ES-I3 (cell line): ENCODE data around the gene MBD1.
"Not testable (repeated sequence)": the region's sequence is repeated elsewhere in the genome, so short reads cannot be mapped to it uniquely, and the experiment has no call there.

ENCODE experiments used
- H3K36me3 ChIP-seq: 2 replicates; pipeline ENCODE4 v1.6.1; 2013; ENCODE audit warnings: mild to moderate bottlenecking, low read length, control low read depth, moderate library complexity; ENCODE audit not compliant: insufficient read depth
- H3K4me1 ChIP-seq: 2 replicates; pipeline ENCODE4 v1.6.1; 2013; ENCODE audit warnings: mild to moderate bottlenecking, control low read depth, low read length; ENCODE audit not compliant: insufficient read depth
- H3K9ac ChIP-seq: 2 replicates; pipeline ENCODE4 v1.6.1; 2013; ENCODE audit warnings: low read depth, mild to moderate bottlenecking, low read length, moderate library complexity
- H3K9me3 ChIP-seq: 2 replicates; pipeline ENCODE4 v1.6.1; 2013; ENCODE audit warnings: mild to moderate bottlenecking, low read length, moderate library complexity; ENCODE audit not compliant: control insufficient read depth, insufficient read depth

Gene MBD1

DNA sequence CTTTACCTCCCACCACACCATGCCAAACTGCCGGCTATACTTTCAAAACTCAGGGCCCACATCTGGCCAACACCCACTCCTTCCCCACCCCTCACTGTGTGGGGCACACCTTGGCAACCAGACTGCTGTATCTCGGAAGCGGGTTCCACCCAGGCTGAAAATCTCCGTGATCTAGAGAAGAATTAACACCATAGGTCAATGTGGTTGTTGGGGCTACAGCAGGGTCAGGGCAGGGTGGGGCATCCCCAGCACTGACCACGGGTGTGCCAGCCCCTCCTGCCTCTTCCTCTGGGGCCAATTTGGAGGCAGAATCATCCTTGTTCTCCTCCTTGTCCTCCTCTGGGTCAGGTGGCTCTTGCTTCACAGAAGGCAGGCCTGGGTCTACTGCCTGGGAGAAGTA is 8.8 kb downstream of the MBD1 start:
- Histone ChIP-seq H3K9ac (no peak overlapping the region), H3K36me3 (peaks cover 25% of the 10 kb centered on the region), H3K9me3 (no peaks in the 10 kb centered on the region), H3K4me1 (no peaks in the 10 kb centered on the region)

GRCh38 chr18:50268022-50268747 is 13.1 kb downstream of the MBD1 start:
- H3K36me3 ChIP-seq: peaks cover 15% of the 10 kb centered on the region
- no peaks in the 10 kb centered on the region for H3K4me1 ChIP-seq
- H3K9ac ChIP-seq: peak overlapping the region; percentile 49; the same call in 1 of the 2 replicates
- no peaks in the 10 kb centered on the region for H3K9me3 ChIP-seq

- Histone ChIP-seq H3K9ac (peak within 1 kb of the TSS; percentile 53; the same call in 1 of the 2 replicates), H3K4me1 (no peaks in the 10 kb centered on the region), H3K36me3 (peaks cover 6% of the 10 kb centered on the region; the same call in 1 of the 2 replicates), H3K9me3 (no peaks in the 10 kb centered on the region)
These were observed 15.0 kb downstream of the MBD1 start, which contains the start of gene CFAP53 for GRCh38 chr18:50266248-50266704. TSS of gene CFAP53 (minus strand) at chr18:50266495. CDS start at chr18:50266404, 91 bp downstream.

GRCh38 chr18:50262977-50263376 is 18.3 kb downstream of the MBD1 start:
- Histone ChIP-seq H3K36me3 (no peaks in the 10 kb centered on the region), H3K9me3 (no peaks in the 10 kb centered on the region), H3K9ac (no peak overlapping the region), H3K4me1 (no peaks in the 10 kb centered on the region)

DNA sequence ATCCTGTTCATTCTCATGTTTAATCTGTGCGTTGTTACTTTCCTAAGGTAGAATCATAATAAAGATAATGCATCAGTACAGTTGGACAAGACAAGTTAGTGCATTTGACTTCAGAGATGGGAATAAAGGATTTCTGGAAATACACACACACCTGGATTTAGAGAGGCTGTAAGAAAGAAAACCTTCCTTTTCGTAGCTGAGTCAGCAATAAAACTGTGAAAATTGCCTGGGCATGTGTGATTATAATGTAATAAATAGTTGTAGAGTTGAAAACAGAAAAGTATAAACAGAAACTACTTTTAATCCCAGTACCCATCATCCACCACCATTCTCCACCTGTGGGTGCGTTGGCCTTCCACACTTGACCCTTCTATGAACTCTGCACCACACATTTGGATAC is 30.4 kb downstream of the MBD1 start:
- H3K4me1 ChIP-seq: peaks cover 10% of the 10 kb centered on the region
- no peaks in the 10 kb centered on the region; the same call in 1 of the 2 replicates for H3K9me3 ChIP-seq

DNA sequence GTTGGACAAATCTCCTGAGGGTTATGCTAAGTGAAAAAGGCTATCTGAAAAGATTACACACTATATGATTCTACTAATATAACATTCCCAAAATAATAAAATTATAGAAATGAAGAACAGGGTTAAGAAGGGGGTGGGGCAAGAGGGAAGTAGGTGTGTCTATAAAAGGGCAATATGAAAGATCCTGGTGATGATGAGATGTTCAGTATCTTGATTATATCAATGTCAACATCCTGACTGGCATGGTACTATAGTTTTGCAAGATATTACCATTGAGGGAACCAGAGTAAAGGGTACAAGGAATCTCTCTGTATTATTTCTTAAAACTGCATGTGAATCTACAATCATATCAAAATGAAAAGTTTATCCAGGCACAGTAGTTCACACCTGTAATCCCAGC is 31.7 kb downstream of the MBD1 start:
- Histone ChIP-seq H3K9ac (no peak overlapping the region), H3K4me1 (peaks cover 10% of the 10 kb centered on the region), H3K9me3 (no peaks in the 10 kb centered on the region), H3K36me3 (no peaks in the 10 kb centered on the region)

More for the DNA sequence above, 30.4 kb downstream of the MBD1 start:
- H3K36me3 ChIP-seq: no peaks in the 10 kb centered on the region
- no peak overlapping the region for H3K9ac ChIP-seq

DNA sequence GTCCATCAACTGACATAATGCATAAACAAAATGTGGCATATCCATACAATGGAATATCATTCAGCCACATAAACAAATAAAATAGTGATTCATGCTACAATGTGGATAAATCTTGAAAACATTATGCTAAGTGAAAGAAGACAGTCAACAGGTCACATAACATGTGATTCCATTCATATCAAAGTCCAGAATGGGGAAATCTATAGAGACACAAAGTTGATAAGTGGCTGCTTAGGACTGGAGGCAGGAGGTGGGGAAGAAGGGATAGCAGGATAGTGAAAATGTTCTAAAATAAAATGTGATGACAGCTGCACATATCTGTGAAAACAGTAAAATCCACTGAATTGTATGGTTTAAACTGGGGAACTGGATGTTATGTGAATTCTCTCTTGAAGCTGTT is 33.8 kb downstream of the MBD1 start:
- H3K9ac ChIP-seq: no peak overlapping the region
- H3K9me3 ChIP-seq: no peaks in the 10 kb centered on the region
- H3K4me1 ChIP-seq: peaks cover 10% of the 10 kb centered on the region
- H3K36me3 ChIP-seq: no peaks in the 10 kb centered on the region

DNA sequence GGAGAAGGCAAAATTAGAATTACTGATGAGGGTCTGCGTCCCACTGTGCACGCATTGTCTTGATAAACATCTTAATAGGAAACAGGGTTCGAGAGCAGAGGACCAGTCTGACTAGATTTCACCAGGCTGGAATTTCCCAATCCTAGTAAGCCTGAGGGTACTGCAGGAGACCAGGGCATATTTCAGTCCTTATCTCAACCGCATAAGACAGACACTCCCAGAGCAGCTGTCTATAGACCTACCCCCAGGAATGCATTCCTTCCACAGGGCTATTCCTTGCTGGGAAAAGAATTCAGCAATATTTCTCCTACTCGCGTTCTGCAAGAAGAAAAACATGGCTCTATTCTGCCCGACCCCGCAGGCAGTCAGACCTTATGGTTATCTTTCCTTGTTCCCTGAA is 39.6 kb downstream of the MBD1 start:
- H3K9me3 ChIP-seq, H3K9ac ChIP-seq, H3K4me1 ChIP-seq, H3K36me3 ChIP-seq: not testable (repeated sequence)

- Histone ChIP-seq H3K9me3 (peaks cover 5% of the 10 kb centered on the region; the same call in 1 of the 2 replicates), H3K9ac (no peak overlapping the region), H3K36me3 (no peaks in the 10 kb centered on the region), H3K4me1 (no peaks in the 10 kb centered on the region)
These were observed 41.2 kb downstream of the MBD1 start for GRCh38 chr18:50240080-50240563.

DNA sequence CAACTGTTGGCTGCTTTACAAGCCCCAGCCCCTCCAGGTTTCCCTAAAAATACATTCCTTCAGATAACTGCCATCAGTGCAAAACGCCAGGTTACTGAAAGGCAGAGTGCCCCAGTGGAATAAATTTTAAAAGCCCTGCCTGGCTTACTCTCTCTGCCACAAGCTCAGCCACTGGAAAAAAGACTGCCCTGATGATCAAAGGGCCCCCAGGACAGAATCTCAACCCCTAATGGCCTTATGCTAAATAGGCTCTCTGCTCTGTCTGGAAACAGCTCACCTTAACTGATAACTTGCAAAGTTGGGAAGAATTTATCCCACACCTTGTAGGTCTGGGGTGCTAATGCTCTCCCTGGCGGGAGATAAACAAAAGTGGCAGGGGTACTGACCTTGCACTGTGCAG is 48.9 kb downstream of the MBD1 start:
- Histone ChIP-seq H3K9me3 (no peaks in the 10 kb centered on the region), H3K4me1 (no peaks in the 10 kb centered on the region), H3K36me3 (no peaks in the 10 kb centered on the region), H3K9ac (no peak overlapping the region)

- H3K9ac ChIP-seq: no peak overlapping the region
- H3K4me1 ChIP-seq: no peaks in the 10 kb centered on the region
- no peaks in the 10 kb centered on the region for H3K36me3 ChIP-seq
- H3K9me3 ChIP-seq: no peaks in the 10 kb centered on the region
These were observed 49.7 kb downstream of the MBD1 start for GRCh38 chr18:50231621-50232020.

DNA sequence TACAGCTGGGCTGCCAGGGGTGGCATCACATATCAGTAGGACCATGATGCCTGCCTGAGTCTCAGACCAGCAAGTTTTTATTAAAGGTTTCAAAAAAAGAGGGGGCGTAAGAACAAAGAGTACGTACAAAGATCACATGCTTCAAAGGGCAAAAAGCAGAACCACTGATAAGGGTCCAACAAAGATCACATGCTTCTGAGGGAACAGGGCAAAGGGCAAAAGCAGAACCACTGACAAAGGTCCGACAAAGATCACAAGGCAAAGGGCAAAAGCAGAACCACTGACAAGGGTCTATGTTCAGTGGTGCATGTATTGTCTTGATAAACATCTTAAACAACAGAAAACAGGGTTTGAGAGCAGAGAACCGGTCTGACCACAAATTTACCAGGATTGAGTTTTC is 61.1 kb downstream of the MBD1 start:
- not testable (repeated sequence) for H3K36me3 ChIP-seq

More for the DNA sequence above, 61.1 kb downstream of the MBD1 start:
- not testable (repeated sequence) for H3K9ac ChIP-seq, H3K9me3 ChIP-seq, H3K4me1 ChIP-seq
